GM18519 (cell line): ENCODE measurements around the gene C20orf204.

Experiments
- ATAC-seq: cut with Tn5 transposase; IDR thresholded peaks from one replicate; pipeline ENCODE4 v1.9.1; 2021; ENCODE audit warnings: mild to moderate bottlenecking, moderate library complexity; ENCODE audit not compliant: unreplicated experiment, low FRiP score

C20orf204 gene

GRCh38 chr20:64041040-64041780 lies 5.2 kb downstream of the C20orf204 start:
- ATAC-seq: no peak

DNA sequence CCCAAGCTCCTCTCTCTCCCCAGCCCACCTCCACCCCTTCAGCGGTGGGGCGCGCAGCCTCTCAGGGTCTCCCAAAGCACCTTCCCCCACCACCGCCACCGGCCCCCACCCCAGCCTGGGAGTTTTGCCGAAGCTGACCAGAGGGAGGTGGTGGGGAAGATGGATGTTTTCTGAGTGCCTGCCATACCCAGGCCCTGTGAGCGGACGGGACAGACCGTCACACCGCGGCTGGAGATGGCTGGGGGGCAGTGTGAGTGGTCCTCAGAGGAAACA lies 5.7 kb downstream of the C20orf204 start:
- ATAC-seq: no peak

DNA sequence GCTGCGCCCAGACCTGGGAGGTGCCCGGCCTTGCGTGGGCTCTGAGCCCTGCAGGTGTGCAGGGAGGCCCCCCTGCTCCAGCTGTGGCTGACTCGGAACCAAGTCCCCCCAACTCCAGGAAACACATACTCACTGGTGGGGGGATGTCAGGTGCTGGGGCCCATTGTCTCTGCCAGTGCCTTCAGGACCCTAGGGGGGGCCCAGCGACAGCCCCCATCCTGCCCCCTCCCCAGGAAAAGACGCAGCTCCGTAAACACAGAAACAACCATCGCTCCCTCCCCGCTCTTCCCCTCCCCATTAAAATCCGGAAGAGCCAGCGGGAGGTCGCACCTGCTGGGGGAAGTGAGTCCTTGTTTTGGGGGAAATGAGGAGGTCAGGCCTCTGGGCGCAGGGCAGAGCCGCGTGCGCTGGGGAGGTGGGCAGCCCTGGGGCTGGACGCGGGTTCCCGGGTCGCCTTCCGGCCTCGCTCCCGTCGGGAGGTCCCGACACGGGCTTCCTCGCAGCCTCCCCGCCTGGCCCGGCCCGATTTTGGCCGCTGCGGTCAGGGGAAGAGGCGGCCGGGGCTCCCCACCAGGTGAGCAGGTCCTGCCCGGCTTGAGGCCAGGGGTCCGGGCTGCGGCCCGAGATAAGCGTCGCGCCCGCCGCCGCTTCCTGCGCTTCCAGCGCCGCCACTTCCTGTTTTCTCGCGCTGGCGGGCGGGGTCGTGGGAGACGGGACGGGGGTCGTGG lies 6.2 kb downstream of the C20orf204 start:
- ATAC-seq: no peak

GRCh38 chr20:64043768-64044167 lies 7.8 kb downstream of the C20orf204 start:
- no peak for ATAC-seq

DNA sequence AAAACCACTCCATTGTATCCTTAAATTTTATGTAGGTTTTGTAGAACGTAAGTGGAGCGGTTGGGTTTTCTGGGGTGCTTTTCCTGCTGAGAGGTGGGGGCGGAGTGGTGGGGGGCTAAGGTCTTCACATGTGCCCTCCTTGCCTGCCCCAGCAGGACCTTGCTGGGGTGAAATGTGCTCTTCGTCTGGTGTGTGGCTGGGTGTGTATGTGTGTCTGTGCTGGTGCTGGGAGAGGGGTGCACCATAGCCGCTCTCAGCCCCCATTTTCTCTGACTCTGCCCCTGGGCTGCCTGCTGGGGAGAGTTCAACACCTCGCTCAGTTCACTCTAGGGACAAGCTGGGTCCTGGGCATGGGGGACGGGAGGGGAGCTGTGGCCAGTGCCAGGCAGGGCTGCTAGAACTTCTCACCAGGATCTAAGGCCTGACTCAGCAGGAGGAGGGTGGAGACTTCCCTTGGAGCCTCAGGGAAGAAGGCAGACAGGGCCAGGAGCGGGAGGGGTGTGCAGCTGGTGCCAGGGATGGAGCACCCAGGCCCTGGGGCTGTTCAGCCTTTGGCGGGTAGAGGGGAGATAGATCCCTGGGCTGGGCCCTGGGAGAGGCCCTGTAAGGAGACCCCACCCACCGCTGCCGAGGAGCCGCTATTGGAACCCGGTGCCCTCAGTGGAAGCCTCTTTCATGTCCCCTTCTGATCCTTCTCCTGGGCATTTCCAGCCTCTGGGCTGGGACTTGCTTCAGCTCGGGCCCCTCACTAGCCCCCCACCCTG lies 8.7 kb downstream of the C20orf204 start:
- no peak for ATAC-seq

GRCh38 chr20:64045346-64046011 lies 9.5 kb downstream of the C20orf204 start:
- no peak for ATAC-seq

DNA sequence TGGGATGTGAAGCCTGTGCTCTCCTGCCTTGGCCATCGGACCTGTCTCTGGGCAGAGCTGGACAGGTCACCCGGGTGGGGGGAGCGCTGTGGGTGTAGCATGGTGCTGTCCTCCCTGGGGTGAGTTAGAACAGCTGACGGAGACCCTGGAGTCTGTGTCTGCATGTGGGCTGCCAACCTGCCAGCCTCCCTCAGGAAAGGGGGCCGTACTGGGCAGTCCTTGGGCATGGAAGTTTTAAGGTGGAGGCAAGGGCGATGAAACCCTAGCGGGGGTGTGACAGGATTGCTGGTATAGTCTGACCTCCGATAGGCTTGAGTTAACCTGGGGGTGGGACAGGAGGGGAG lies 11.0 kb downstream of the C20orf204 start:
- ATAC-seq: no peak

- no peak for ATAC-seq
Observed at GRCh38 chr20:64047968-64048401, 12.0 kb downstream of the C20orf204 start.

DNA sequence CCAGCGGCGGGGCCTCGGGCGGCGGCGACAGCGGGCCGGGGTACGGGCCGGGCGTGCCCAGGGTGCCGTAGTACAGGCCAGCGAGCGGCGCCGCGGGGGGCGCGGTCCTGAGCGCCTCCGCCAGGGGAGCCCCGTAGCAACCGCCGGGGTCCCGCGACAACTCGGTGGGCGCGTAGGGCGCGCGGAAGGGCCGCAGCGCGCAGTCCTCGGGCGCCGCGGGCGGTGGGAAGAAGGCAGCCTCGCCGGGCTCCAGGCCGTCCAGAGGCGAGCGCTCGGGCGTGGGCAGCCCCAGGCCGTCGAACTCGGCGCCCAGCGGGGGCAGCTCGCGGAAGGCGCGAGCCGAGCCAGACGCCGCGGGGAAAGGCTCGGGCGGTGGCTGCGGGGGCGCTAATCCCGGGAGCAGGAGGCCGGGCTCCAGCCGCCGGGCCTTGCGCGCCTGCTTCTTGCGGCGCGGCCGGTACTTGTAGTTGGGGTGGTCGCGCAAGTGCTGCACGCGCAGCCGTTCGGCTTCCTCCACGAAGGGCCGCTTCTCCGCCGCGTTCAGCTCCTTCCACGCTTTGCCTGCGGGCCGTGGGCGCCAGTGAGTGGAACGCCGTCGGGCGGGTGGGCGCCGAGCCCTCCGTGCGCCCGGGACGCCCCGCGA lies 12.5 kb downstream of the C20orf204 start:
- no peak for ATAC-seq

- no peak for ATAC-seq
Observed at GRCh38 chr20:64049060-64049877, 13.3 kb downstream of the C20orf204 start, which contains the start of gene SOX18. Gene SOX18 (minus strand): TSS chr20:64049639. CDS start chr20:64049516, 123 bp downstream.

DNA sequence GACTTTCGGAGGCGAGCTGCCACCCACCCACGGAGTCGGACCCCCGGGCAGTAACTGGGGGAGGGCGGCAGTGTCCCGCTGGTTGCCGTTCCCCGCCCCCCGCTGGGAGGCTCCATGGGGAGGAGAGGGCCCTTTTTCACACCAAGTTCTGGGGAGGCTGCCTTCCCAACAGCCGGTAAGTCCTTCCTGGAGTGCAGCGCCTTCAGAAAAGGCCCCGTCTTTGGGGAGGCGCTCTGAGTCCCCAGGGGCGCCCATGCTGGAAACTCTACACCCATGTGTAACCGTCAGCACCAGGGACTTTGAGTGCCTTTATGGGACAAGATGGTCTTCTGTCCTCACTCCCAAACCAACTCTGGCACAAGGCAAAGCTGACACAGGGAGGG lies 13.9 kb downstream of the C20orf204 start:
- ATAC-seq: no peak

- ATAC-seq: no peak
Observed at GRCh38 chr20:64050261-64051032, 14.5 kb downstream of the C20orf204 start.

- no peak for ATAC-seq
Observed at GRCh38 chr20:64051033-64051452, 15.1 kb downstream of the C20orf204 start.

GRCh38 chr20:64051561-64052325 lies 15.8 kb downstream of the C20orf204 start:
- ATAC-seq: no peak

- no peak for ATAC-seq
Observed at GRCh38 chr20:64052326-64052722, 16.3 kb downstream of the C20orf204 start.

- no peak for ATAC-seq
Observed at GRCh38 chr20:64052987-64053840, 17.2 kb downstream of the C20orf204 start.
